GM12801 (cell line): ENCODE measurements around the gene USP17L20.
"Not testable (repeated sequence)": the region's sequence is repeated elsewhere in the genome, so short reads cannot be mapped to it uniquely, and the experiment has no call there.

Experiments
- TF ChIP-seq, protein P1 (sequence below): IDR thresholded peaks from one replicate; pipeline ENCODE4 v1.5.1; 2011; ENCODE audit warnings: control low read depth; ENCODE audit not compliant: insufficient read length; ENCODE audit errors: extremely low read depth

The USP17L20 gene, protein sequence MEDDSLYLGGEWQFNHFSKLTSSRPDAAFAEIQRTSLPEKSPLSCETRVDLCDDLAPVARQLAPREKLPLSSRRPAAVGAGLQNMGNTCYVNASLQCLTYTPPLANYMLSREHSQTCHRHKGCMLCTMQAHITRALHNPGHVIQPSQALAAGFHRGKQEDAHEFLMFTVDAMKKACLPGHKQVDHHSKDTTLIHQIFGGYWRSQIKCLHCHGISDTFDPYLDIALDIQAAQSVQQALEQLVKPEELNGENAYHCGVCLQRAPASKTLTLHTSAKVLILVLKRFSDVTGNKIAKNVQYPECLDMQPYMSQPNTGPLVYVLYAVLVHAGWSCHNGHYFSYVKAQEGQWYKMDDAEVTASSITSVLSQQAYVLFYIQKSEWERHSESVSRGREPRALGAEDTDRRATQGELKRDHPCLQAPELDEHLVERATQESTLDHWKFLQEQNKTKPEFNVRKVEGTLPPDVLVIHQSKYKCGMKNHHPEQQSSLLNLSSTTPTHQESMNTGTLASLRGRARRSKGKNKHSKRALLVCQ

GRCh38 chr4:9257824-9258223 is at the start of gene USP17L20:
TSS of gene USP17L20 (plus strand) at chr4:9258124. CDS start at chr4:9258124, 0 bp downstream.
- TF ChIP-seq, protein P1, sequence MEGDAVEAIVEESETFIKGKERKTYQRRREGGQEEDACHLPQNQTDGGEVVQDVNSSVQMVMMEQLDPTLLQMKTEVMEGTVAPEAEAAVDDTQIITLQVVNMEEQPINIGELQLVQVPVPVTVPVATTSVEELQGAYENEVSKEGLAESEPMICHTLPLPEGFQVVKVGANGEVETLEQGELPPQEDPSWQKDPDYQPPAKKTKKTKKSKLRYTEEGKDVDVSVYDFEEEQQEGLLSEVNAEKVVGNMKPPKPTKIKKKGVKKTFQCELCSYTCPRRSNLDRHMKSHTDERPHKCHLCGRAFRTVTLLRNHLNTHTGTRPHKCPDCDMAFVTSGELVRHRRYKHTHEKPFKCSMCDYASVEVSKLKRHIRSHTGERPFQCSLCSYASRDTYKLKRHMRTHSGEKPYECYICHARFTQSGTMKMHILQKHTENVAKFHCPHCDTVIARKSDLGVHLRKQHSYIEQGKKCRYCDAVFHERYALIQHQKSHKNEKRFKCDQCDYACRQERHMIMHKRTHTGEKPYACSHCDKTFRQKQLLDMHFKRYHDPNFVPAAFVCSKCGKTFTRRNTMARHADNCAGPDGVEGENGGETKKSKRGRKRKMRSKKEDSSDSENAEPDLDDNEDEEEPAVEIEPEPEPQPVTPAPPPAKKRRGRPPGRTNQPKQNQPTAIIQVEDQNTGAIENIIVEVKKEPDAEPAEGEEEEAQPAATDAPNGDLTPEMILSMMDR: not testable (repeated sequence)

- TF ChIP-seq, protein P1: not testable (repeated sequence)
Observed at GRCh38 chr4:9210357-9210756, 47.6 kb upstream of the USP17L20 start, which contains the start of gene USP17L10. TSS of gene USP17L10 (plus strand) at chr4:9210657. CDS start at chr4:9210657, 0 bp downstream.

DNA sequence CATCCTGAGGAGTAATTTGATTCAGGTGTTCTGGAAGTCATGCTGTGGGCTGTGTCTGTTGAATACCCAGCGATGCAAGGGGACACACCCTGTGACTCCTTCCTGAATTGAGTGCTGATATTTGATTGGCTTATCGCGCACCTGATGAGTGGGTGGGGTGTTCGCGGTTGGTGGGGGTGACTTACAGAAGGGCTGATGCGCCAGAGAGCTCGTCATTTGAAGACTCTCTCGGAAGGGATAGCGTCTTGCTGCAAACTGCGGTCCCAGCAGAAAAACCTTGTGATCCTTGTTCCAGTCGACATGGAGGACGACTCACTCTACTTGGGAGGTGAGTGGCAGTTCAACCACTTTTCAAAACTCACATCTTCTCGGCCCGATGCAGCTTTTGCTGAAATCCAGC is 42.8 kb upstream of the USP17L20 start, which contains the start of gene USP17L11:
TSS of gene USP17L11 (plus strand) at position 301 of the 400 bp plus-strand sequence. CDS start at position 301, 0 bp downstream.
- TF ChIP-seq, protein P1: not testable (repeated sequence)

- TF ChIP-seq, protein P1: not testable (repeated sequence)
Observed at GRCh38 chr4:9219852-9220251, 38.1 kb upstream of the USP17L20 start, which contains the start of gene USP17L12. TSS of gene USP17L12 (plus strand) at chr4:9220152. CDS start at chr4:9220152, 0 bp downstream.

DNA sequence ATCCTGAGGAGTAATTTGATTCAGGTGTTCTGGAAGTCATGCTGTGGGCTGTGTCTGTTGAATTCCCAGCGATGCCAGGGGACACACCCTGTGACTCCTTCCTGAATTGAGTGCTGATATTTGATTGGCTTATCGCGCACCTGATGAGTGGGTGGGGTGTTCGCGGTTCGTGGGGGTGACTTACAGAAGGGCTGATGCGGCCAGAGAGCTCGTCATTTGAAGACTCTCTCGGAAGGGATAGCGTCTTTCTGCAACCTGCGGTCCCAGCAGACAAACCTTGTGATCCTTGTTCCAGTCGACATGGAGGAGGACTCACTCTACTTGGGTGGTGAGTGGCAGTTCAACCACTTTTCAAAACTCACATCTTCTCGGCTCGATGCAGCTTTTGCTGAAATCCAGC is 33.3 kb upstream of the USP17L20 start, which contains the start of gene USP17L13:
TSS of gene USP17L13 (plus strand) at position 301 of the 400 bp plus-strand sequence. CDS start at position 301, 0 bp downstream.
- TF ChIP-seq, protein P1: not testable (repeated sequence)

DNA sequence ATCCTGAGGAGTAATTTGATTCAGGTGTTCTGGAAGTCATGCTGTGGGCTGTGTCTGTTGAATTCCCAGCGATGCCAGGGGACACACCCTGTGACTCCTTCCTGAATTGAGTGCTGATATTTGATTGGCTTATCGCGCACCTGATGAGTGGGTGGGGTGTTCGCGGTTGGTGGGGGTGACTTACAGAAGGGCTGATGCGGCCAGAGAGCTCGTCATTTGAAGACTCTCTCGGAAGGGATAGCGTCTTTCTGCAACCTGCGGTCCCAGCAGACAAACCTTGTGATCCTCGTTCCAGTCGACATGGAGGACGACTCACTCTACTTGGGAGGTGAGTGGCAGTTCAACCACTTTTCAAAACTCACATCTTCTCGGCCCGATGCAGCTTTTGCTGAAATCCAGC is 23.8 kb upstream of the USP17L20 start, which contains the start of gene USP17L15:
TSS of gene USP17L15 (plus strand) at position 301 of the 400 bp plus-strand sequence. CDS start at position 301, 0 bp downstream.
- TF ChIP-seq, protein P1: not testable (repeated sequence)

GRCh38 chr4:9243579-9243978 is 14.3 kb upstream of the USP17L20 start, which contains the start of gene USP17L17:
TSS of gene USP17L17 (plus strand) at chr4:9243879. CDS start at chr4:9243879, 0 bp downstream.
- TF ChIP-seq, protein P1: not testable (repeated sequence)
